ENCODE results near the gene LRP1. TPM values are rescaled to one million over a fixed set of nuclear protein-coding genes. Genes with fewer than 3 reads are reported as not detected.

Gene LRP1
- total and polyA plus RNA-seq, 2 of the 4 experiments (the other 2 are of a cell fraction), result 73.1 to 142 TPM

- no peak overlapping the region for H3K9ac ChIP-seq (ENCODE audit: low read depth, low read length)
- no CpG with 5 or more reads among the region's 14 CpGs for WGBS, 2 experiments (ENCODE audit: extremely low coverage in 2 of 2, insufficient read length in 1 of 2)
- POLR2A ChIA-PET (ENCODE audit: unreplicated experiment), result interaction anchor here (1.0 kb wide), 1 partner anchor 14 kb away, joined by 3 read pairs; no protein-coding TSS in a partner anchor
- H3K27me3 ChIP-seq (ENCODE audit: control insufficient read depth, insufficient read depth, low read length), result no peaks in the 10 kb centered on the region
- H3K14ac ChIP-seq (replicated peaks; ENCODE audit: low read depth, low read length), result no peak overlapping the region
- no peak overlapping the region for H3K18ac ChIP-seq (ENCODE audit: low read depth, low read length)
- no peak overlapping the region for H2AK9ac ChIP-seq (replicated peaks; ENCODE audit: low read depth, low read length, poor library complexity)
- in situ Hi-C loops (cut with MboI; ENCODE audit: low sequenced_read_pairs) (no loop called here), dilution Hi-C loops (cut with HindIII; ENCODE audit: low sequenced_read_pairs, unreplicated experiment) (no loop called here), intact Hi-C loops (cut with micrococcal nuclease) (loop anchor here (2.0 kb wide), 2 partner anchors 49 to 105 kb away; no protein-coding TSS in a partner anchor)
- no TSS peak for BruUV-seq (replicated peaks)
- TF ChIP-seq SMC3 (IDR thresholded peaks at IDR 0.05; ENCODE audit: low read depth, low read length), result no peak
- TF ChIP-seq FOS (IDR thresholded peaks at IDR 0.05; ENCODE audit: low read depth, low read length), result no peak
- no peak for TF ChIP-seq NFE2L2 (IDR thresholded peaks at IDR 0.05; ENCODE audit: low read depth, low read length)
- no peak for TF ChIP-seq RCOR1 (IDR thresholded peaks at IDR 0.05; ENCODE audit: insufficient replicate concordance, low read length)
- TF ChIP-seq RAD21 (IDR thresholded peaks at IDR 0.05; ENCODE audit: low read length), result no peak
- no peak for TF ChIP-seq MXI1 (IDR thresholded peaks at IDR 0.05; ENCODE audit: borderline replicate concordance, low read depth, low read length)
- no peak for TF ChIP-seq MAFK (IDR thresholded peaks at IDR 0.05; ENCODE audit: low read depth, low read length)
- no peak for TF ChIP-seq CEBPB (IDR thresholded peaks at IDR 0.05; ENCODE audit: low read depth, low read length)
- TF ChIP-seq CTCF (conservative IDR thresholded peaks at IDR 0.05; ENCODE audit: low read depth, low read length), result no peak
- no peak for TF ChIP-seq CHD1 (IDR thresholded peaks at IDR 0.05; ENCODE audit: low read depth, low read length)
- no peak for TF ChIP-seq USF2 (IDR thresholded peaks at IDR 0.05; ENCODE audit: low read depth, low read length)
- TF ChIP-seq RFX5 (IDR thresholded peaks at IDR 0.05; ENCODE audit: low read depth, low read length), result no peak
- no peak for TF ChIP-seq BHLHE40 (IDR thresholded peaks at IDR 0.05; ENCODE audit: low read depth, low read length)
- no peak for TF ChIP-seq ELK1 (IDR thresholded peaks at IDR 0.05; ENCODE audit: borderline replicate concordance, low read depth, low read length)
- TF ChIP-seq POLR2A (IDR thresholded peaks at IDR 0.05; ENCODE audit: low read depth, low read length), result no peak
- TF ChIP-seq MAZ (IDR thresholded peaks at IDR 0.05; ENCODE audit: borderline replicate concordance, low read depth, low read length), result no peak
- H3K27ac ChIP-seq (ENCODE audit: insufficient read depth, low read length), result no peak overlapping the region
- no peaks in the 10 kb centered on the region; the same call in 1 of the 2 replicates for H3K9me1 ChIP-seq (ENCODE audit: insufficient read depth, low read length)
- no peak overlapping the region for H3K4me2 ChIP-seq (ENCODE audit: low read depth, low read length)
- H2BK15ac ChIP-seq (ENCODE audit: low read depth, low read length), result no peak overlapping the region
- ATAC-seq (ENCODE audit: low read depth) (no peak), DNase-seq (no peak)
- peaks cover 8% of the 10 kb centered on the region for H3K4me1 ChIP-seq (ENCODE audit: control insufficient read depth, insufficient read depth, low read length)
- H3K9me3 ChIP-seq (ENCODE audit: control insufficient read depth, insufficient read depth, low read length), result no peaks in the 10 kb centered on the region
- no peak overlapping the region for H3K4me3 ChIP-seq (ENCODE audit: insufficient read depth, low read depth, low read length)
- H3K23ac ChIP-seq (ENCODE audit: low read depth, low read length), result no peak overlapping the region
- H3K36me3 ChIP-seq (ENCODE audit: control insufficient read depth, insufficient read depth, low read length), result peaks cover 87% of the 10 kb centered on the region
- no peak overlapping the region for H2BK120ac ChIP-seq (ENCODE audit: low read depth, low read length)
- no peak overlapping the region for H2AFZ ChIP-seq (replicated peaks; ENCODE audit: low read length, poor library complexity)
- H3K79me1 ChIP-seq (ENCODE audit: low read depth in 1 of 2, low read length in 2 of 2), result peaks cover 5 to 59% of the 10 kb centered on the region in 2 experiments
- no peak overlapping the region for H3K4ac ChIP-seq (ENCODE audit: low read depth, low read length)
- no peak overlapping the region for H2BK5ac ChIP-seq (ENCODE audit: low read depth, low read length, poor library complexity, severe bottlenecking)
- no peak overlapping the region for H2BK20ac ChIP-seq (ENCODE audit: low read depth, low read length)
- H2AK5ac ChIP-seq (ENCODE audit: low read depth, low read length), result no peak overlapping the region
- peaks cover 39% of the 10 kb centered on the region for H4K20me1 ChIP-seq (ENCODE audit: insufficient read depth, low read length)
- CTCF ChIA-PET, result interaction anchor here (0.9 to 1.3 kb wide), 4 partner anchors 43 to 105 kb away, joined by 3 read pairs; no protein-coding TSS in a partner anchor
- no peak overlapping the region for H4K8ac ChIP-seq (ENCODE audit: low read depth in 2 of 2, low read length in 2 of 2)
- H4K91ac ChIP-seq (ENCODE audit: insufficient read depth, low read depth, low read length), result no peak overlapping the region
- H3K56ac ChIP-seq (ENCODE audit: extremely low read depth, insufficient read depth, low read length), result no peak overlapping the region
- H4K5ac ChIP-seq (ENCODE audit: low read depth, low read length), result no peak overlapping the region
These were observed 45.4 kb downstream of the LRP1 start for GRCh38 chr12:57173683-57174082.

All from IMR-90 (cell line).